Measurements from ENCODE around the gene BTBD2.

The BTBD2 gene

GRCh38 chr19:2015608-2015950 is at the start of gene BTBD2:
Gene BTBD2, minus strand, starts transcription at chr19:2015714. Its CDS starts 11 bp downstream, at chr19:2015703.
- FAIRE-seq: no peak

DNA sequence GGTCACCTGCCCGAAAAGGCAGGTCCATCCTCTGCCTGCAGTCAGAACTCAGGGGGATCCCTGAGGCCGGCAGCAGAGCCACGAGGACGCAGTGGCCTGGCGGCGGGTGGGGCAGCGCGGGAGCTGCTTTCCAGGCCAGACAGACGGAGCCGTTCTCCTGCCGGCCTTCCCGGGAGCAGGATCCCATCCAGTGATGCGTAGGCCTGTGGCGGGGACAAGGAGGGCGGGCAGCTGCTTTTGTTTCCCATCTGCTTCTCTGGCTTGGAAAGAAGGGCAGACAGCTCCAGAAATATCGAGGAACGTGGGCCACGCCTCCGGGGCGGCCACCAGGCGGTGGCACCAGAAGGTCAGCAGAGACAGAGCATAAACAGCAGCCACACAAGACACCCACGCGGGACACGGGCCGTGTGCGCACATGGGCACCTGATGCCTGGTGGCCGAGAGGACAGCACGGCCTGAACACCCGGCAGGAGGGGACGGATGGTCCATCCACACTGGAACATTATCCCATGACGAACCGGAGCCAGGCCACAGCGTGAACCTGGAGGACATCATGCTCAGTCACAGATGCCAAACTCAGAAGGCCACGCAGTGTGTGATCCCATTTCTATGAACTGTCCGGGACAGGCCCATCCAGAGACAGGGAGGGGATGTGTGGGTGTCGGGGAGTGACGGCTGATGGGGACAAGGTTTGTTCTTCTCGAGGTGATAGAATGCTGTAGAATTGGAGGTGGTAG is 49.4 kb upstream of the BTBD2 start:
- FAIRE-seq: no peak

GRCh38 chr19:2064395-2064787 is 48.9 kb upstream of the BTBD2 start:
- no peak for FAIRE-seq

- no peak for FAIRE-seq
These were observed 48.3 kb upstream of the BTBD2 start for GRCh38 chr19:2063824-2064223.

GRCh38 chr19:2062770-2063169 is 47.3 kb upstream of the BTBD2 start:
- no peak for FAIRE-seq

- no peak for FAIRE-seq
These were observed 46.8 kb upstream of the BTBD2 start for GRCh38 chr19:2062389-2062729.

DNA sequence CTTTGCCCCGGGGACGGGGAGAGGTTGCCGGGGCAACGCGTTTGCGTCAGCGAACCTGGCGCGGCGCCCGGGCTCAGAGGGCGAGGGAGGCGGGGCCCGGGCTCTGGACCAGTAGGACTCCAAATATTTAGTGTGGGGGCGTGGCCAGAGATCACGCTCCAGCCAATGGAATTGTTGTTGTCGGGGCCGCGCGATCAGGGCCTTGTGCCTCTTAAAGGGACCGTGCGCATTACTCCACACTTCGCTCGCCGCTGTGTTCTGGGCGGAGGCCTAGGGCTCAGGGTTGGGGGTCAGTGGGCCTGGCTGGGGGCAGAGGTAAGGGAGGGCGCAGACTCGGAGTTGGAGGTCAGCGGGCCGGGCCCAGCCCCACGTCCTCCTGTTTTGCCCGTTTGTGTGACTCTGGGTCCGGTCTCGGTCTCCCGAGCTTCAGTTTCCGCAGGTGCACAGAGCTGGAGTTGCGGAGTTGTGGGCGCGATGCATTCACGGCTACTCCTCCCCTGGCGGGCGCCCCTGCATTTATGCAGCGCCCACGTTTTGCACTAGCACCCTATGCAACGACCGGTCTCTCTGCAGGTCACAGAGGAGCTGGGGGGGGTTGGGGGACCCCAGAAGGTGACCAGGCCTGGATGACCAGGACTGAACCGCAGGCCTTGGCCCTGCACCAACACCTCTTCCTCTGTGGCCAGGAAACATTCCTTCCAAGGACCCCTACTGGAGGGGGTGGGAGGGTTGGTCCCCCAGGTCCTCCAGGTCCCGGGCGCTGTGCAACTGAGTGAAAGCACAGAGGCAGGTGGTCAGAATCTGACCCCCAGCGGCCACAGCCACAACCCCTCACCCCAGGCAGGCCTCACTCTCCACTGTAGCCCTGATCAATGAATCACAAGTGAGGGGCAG is 46.2 kb upstream of the BTBD2 start:
- peak; percentile 96 for FAIRE-seq

DNA sequence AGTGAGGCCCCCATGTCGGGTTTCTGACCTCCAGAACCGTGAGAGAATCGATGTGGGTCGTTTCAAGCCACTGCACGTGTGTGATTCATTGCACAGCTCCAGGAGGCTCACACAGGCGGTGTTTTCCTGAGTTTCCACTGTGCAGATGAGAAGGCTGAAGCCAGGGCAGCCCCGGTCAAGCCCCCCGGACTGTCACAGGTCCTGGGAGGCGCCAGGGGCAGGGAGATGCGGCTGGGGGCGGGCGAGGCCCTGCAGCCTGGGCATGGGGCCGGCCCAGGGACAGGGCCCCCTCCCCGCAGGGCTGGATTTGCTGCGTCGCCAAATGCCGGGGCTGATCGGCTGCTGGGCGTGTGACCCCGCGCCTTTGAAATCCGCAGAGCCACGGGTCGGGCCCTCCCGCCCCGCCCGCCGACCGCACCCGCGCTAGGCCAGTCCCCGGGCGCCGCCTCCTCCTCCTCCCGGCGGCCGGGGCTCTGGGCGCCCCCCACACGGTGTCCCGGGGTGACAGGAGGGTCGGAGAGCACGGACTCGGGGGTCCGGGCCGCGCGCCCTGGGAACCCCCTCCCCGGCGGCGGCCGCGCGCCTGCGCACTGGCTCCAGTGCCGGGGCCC is 45.5 kb upstream of the BTBD2 start:
- FAIRE-seq: no peak

DNA sequence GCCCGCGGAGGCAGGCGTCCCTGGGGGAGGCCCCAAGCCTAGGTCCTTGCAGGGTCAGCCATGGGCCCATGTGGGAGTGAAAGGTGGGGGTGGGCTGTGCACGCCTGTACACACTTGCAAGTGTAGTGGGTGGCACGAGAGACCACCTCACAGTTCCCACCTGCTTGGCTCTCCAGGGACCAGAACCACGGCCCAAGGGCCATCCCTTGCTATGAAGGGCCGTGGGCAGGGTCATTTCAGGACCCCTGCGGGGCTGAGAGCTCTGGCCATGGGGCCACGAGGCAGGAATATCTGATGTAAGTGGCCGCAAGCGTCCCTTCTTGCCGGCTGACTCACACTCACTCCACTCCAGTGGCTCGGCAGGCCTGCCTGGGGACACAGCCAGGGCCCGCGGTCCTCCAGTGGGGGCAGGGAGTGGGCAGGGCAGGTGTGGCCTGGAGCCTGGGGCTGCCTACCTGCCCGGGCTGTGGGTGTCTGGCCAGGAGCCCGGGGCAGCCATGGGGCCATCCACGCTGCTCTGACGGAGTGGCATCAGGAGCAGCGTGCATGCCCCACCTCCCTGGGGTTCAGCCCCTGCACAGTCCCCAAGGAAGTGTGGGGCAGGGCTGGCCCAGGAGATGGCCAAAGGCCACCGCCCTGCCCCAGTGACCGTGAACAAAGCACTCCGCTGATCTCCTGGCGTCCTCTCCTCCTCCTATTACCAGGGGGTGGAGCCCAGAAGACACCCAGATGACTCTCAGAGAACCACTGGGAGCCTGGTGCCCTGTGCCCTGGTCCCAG is 44.1 kb upstream of the BTBD2 start:
- no peak for FAIRE-seq

GRCh38 chr19:2058570-2059421 is 43.3 kb upstream of the BTBD2 start:
- no peak for FAIRE-seq

- no peak for FAIRE-seq
These were observed 42.3 kb upstream of the BTBD2 start for GRCh38 chr19:2057484-2058469.

GRCh38 chr19:2056837-2057192 is 41.3 kb upstream of the BTBD2 start:
- no peak for FAIRE-seq

DNA sequence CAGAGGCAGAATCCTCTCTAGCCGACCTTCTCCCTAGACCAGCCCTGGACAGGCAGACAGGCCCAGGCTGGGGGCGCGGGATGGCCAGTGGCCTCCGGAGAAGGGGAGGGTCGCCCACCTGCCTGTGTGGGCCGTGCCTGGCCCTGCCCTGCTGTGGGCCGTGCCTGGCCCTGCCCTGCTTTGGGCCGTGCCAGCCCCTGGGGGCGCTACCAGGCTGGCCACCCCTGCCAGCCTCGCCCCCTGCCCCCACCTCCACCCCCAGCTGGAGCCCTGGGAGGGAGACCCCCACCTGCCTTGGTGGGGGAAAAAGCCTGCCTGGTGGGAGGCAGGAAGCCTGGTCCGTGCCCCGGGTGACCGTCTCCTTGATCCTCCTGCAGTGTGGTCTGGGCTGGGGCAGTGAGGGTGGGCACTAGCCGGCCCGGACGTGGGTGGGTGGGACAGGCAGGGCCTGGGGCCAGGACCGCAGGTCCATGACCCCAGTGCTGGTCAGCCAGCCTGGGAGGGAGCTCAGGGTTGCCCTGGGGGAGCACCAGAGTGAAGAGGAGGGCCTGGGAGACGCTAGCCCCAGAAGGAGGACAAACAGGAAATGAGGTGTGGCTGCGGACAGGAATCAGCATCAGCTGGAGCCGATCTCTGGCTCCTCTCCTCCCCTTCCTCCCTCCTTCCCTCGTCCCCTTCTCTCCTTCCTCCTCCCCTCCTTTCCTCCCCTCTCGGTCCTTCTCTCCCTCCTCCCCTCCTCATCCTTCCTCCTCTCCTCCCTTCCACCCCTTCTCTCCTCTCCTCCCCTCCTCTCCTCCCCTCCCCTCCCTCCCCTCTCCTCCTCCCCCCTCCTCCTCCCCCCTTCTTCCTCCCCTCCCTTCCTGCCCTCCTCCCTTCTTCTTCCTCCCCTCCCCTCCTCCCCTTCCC is 40.7 kb upstream of the BTBD2 start:
- FAIRE-seq: no peak

- FAIRE-seq: no peak
These were observed 39.2 kb upstream of the BTBD2 start for GRCh38 chr19:2054763-2055162.

- FAIRE-seq: no peak
These were observed 38.3 kb upstream of the BTBD2 start for GRCh38 chr19:2053601-2054389.

DNA sequence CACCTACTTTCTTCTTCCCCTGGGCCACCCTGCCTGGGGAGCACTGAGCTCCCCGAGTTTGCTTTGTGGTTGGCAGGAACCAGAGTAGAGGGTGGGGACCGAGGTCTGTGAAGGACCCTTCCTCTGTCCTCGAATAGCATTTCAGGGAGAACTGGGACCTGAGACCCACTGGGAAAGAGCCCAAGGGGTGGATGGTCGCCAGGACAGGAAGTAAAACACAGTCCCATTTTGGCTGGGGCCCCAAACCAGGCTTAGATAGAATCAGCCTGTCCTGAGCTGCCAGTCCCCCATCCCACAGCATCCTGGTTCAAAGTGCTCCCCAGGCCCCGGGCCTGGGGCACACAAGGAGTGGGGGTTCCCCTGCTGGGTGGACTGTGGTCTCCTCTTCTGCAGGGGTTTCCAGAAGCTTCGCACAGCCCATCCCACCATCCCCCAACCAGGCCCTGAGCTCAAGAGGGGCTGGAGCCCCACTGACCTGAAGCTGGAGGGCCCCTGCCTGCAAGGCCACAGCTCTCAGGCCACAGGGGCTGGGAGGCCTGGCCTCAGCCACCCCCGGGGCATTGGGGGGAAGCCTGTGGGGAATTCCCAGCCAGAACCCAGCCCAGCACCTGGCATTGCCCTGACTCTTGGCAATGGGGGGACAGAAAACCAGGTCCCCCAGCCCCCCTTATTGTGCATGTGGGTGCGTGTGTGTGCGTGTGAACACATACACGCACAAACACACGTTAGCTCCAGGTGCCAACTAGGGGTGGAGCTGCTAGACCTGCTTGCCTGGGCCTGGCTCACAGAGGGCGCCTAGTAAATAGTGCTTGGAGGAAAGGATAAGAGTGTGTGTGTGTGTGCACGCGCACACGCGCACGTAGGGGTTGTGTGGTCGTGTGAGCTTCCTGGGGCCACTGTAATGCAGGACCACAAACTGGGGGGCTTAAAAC is 36.5 kb upstream of the BTBD2 start:
- FAIRE-seq: no peak

DNA sequence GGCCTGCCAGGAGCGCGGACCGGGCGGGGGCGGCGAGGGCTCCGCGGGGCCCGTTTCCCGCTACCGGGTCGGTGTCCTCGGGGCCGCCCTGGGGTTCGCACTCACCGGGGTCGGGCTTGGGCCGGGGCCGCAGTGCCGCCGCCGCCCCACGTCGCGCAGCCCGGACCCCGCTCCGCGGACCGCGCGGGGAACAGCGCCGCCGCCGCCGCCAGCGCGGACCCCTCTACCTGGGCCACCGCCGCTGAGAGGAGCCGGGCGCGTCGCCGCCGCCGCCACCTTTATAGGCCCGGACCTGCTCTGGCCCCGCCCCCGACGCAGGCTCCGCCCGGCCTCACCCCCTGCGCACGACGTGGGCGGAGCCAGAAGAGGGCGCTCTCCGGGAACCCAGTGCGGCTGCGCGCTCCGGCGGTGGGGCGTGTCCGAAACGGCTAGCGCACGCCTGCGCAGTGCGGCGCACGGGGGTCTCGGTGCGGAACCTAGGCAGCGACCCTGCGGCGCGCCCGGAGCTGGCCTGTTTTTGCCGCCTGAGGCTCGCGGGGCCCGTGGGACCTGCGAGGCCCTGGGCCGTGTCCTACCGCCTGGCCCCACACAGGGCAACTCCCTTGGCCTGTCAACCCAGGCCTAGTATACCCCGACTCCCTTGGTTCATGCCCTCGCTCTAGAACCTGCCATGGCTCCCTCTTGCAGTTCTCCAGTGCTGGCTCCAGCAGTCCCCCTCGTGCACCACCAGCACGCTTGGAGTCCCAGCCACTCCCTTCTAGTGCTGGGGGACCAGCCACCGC is 35.7 kb upstream of the BTBD2 start, which contains the start of gene MKNK2:
MKNK2 (minus strand) TSS at position 254 of the 782 bp plus-strand sequence. CDS start 393 bp downstream, outside the sequence.
- FAIRE-seq: no peak

All from A204.1 (cell line).